Suprapubic skin (tissue), 4 donors: ENCODE results near the gene NAGA. TPM values are rescaled to one million over a fixed set of nuclear protein-coding genes. Genes with fewer than 3 reads are reported as not detected.

Source experiments
- DNase-seq, 2 donors: peaks; one replicate each; pipeline ENCODE4 v3.0.0-alpha.2; 2019; ENCODE audit warnings: low spot score in 2 of 2
- H3K27ac ChIP-seq: fragments of 200-600 bp; sonication (generic); one replicate; pipeline ENCODE4 v1.5.1; 2019
- H3K27me3 ChIP-seq: fragments of 200-600 bp; sonication (generic); one replicate; pipeline ENCODE4 v1.5.1; 2019
- H3K36me3 ChIP-seq: fragments of 200-600 bp; sonication (generic); one replicate; pipeline ENCODE4 v1.5.1; 2019
- H3K4me1 ChIP-seq: fragments of 200-600 bp; sonication (generic); one replicate; pipeline ENCODE4 v1.5.1; 2019
- H3K4me3 ChIP-seq: fragments of 200-600 bp; sonication (generic); one replicate; pipeline ENCODE4 v1.5.1; 2019; ENCODE audit warnings: mild to moderate bottlenecking
- H3K9me3 ChIP-seq: fragments of 200-600 bp; sonication (generic); one replicate; pipeline ENCODE4 v1.5.1; 2019
- EP300 ChIP-seq: sonication (generic); formaldehyde crosslinking; IDR thresholded peaks from one replicate; pipeline ENCODE4 v1.6.1; 2017; ENCODE audit warnings: antibody characterized with exemption
- POLR2A ChIP-seq, 2 donors: fragments of 450-650 bp; IDR thresholded peaks; one replicate each; pipeline ENCODE4 v1.6.1; 2017; ENCODE audit warnings: antibody characterized with exemption in 2 of 2, mild to moderate bottlenecking in 2 of 2, moderate library complexity in 2 of 2
- POLR2AphosphoS5 ChIP-seq, 3 donors: sonication (generic); formaldehyde crosslinking; IDR thresholded peaks; one replicate each; pipeline ENCODE4 v1.6.1; 2017; ENCODE audit warnings: antibody characterized with exemption in 3 of 3
- WGBS: methylation state at CpG from one replicate; pipeline ENCODE4 v1.1.5; 2018; 5-methylcytosine and 5-hydroxymethylcytosine counted together
- total RNA-seq, 4 donors: library from RNA; depleted of rRNA; stranded (reverse); fragments of >200 nt; gene quantifications; one replicate each; pipeline ENCODE4 v1.1.0, GENCODE V29; 2016
- TF ChIP-seq, protein P1 (sequence below), 2 donors: fragments of 200-600 bp in 1 of 2; fragments of 450-650 bp in 1 of 2; sonication (generic) in 1 of 2; IDR thresholded peaks; one replicate each; pipeline ENCODE4 v1.5.1; 2016 to 2019; ENCODE audit warnings: antibody characterized with exemption in 2 of 2, mild to moderate bottlenecking in 1 of 2, moderate library complexity in 1 of 2

NAGA gene
- total RNA-seq, 4 donors from 2014 or later: 20.9 to 25.9 (median 22.2) TPM

DNA sequence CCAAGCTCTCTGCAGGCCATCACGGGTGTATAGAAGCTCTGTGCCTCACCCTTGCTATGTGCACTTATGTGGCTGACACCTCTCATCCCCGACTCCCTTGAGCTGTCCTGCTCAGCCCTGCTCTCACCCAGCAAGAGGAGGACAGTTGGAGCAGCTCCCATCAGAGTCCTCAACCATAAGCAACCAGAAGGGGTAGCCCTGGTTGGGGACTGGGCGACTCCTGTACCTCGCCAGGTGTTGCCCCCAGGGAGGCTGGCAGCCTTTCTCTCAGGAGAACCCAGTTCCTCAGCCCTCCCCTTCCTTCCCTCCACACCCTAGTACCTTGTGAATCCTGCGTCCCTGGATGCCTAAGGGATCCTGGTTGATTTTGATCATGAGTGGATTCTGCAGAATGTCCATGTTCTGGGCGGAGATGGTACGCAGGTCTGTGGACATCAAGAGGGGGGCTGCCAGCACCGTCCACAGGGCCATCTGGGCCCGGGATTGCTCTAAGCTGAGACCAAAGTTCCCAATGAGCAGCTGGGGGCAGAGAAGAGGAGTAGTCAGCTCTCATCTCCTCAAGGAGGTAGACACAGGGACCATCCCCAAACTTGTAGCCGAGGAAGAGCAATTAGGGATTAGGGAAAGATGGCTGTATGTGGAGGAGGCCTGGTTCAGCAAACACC lies 8.0 kb downstream of the NAGA start:
- peaks cover 77% of the 10 kb centered on the region for H3K36me3 ChIP-seq
- H3K27ac ChIP-seq: no peak overlapping the region
- 92% methylated on average over 8 of the region's 10 CpGs for WGBS
- no peak overlapping the region for H3K4me3 ChIP-seq
- no peaks in the 10 kb centered on the region for H3K9me3 ChIP-seq
- DNase-seq: no peak
- TF ChIP-seq, protein P1, sequence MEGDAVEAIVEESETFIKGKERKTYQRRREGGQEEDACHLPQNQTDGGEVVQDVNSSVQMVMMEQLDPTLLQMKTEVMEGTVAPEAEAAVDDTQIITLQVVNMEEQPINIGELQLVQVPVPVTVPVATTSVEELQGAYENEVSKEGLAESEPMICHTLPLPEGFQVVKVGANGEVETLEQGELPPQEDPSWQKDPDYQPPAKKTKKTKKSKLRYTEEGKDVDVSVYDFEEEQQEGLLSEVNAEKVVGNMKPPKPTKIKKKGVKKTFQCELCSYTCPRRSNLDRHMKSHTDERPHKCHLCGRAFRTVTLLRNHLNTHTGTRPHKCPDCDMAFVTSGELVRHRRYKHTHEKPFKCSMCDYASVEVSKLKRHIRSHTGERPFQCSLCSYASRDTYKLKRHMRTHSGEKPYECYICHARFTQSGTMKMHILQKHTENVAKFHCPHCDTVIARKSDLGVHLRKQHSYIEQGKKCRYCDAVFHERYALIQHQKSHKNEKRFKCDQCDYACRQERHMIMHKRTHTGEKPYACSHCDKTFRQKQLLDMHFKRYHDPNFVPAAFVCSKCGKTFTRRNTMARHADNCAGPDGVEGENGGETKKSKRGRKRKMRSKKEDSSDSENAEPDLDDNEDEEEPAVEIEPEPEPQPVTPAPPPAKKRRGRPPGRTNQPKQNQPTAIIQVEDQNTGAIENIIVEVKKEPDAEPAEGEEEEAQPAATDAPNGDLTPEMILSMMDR (IDR thresholded peaks at IDR 0.05): no peak
- no peak for TF ChIP-seq EP300
- TF ChIP-seq POLR2AphosphoS5 (IDR thresholded peaks at IDR 0.05): no peak
- TF ChIP-seq POLR2A (IDR thresholded peaks at IDR 0.05): no peak
- H3K27me3 ChIP-seq: no peaks in the 10 kb centered on the region
- no peaks in the 10 kb centered on the region for H3K4me1 ChIP-seq

GRCh38 chr22:42061041-42061440 lies 9.6 kb downstream of the NAGA start:
- TF ChIP-seq POLR2AphosphoS5 (IDR thresholded peaks at IDR 0.05): no peak
- TF ChIP-seq, protein P1 (IDR thresholded peaks at IDR 0.05): no peak
- no peak for TF ChIP-seq POLR2A (IDR thresholded peaks at IDR 0.05)
- TF ChIP-seq EP300: no peak
- 97% methylated on average over 7 of the region's 7 CpGs for WGBS
- Histone ChIP-seq H3K4me3 (no peak overlapping the region), H3K36me3 (peaks cover 61% of the 10 kb centered on the region), H3K9me3 (peaks cover 6% of the 10 kb centered on the region), H3K27me3 (no peaks in the 10 kb centered on the region), H3K4me1 (no peaks in the 10 kb centered on the region), H3K27ac (no peak overlapping the region)
- DNase-seq: no peak

DNA sequence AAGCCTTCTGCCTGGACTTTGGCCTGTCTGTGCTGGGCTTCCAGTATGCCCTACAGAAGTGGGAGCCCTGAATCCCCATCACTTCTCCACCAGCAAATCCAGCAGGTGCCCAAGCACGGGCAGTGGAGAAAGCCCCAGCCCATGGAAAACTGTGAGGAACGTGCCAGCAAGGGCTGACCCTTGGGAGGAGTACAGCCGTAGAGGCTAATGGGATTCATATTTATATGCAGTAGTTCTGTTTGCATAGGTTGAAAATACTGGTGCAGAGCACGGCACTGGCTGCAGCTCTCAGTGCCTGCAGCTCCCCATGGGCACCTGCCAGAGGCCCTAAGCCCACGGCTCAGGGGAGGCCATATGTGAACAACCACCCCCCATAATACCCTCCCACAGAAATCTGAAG lies 10.1 kb downstream of the NAGA start:
- no peaks in the 10 kb centered on the region for H3K27me3 ChIP-seq
- no peak for DNase-seq
- TF ChIP-seq, protein P1 (IDR thresholded peaks at IDR 0.05): no peak
- TF ChIP-seq EP300 (no peak), POLR2A (IDR thresholded peaks at IDR 0.05) (no peak), POLR2AphosphoS5 (IDR thresholded peaks at IDR 0.05) (no peak)
- no peak overlapping the region for H3K4me3 ChIP-seq
- no peak overlapping the region for H3K27ac ChIP-seq
- no peaks in the 10 kb centered on the region for H3K4me1 ChIP-seq
- WGBS: 100% methylated on average over 5 of the region's 5 CpGs
- peaks cover 56% of the 10 kb centered on the region for H3K36me3 ChIP-seq
- H3K9me3 ChIP-seq: peaks cover 6% of the 10 kb centered on the region

GRCh38 chr22:42056757-42057511 lies 13.7 kb downstream of the NAGA start:
- Histone ChIP-seq H3K4me1 (no peaks in the 10 kb centered on the region), H3K27me3 (no peaks in the 10 kb centered on the region), H3K9me3 (peaks cover 6% of the 10 kb centered on the region), H3K4me3 (no peak overlapping the region), H3K36me3 (peaks cover 30% of the 10 kb centered on the region), H3K27ac (no peak overlapping the region)
- 97% methylated on average over 1 of the region's 1 CpG for whole genome bisulfite sequencing
- DNase-seq: no peak
- TF ChIP-seq EP300 (no peak), POLR2A (IDR thresholded peaks at IDR 0.05) (no peak), POLR2AphosphoS5 (IDR thresholded peaks at IDR 0.05) (no peak)
- TF ChIP-seq, protein P1 (IDR thresholded peaks at IDR 0.05): no peak

- WGBS: 80% methylated on average over 3 of the region's 3 CpGs
These were observed 17.8 kb downstream of the NAGA start for GRCh38 chr22:42052765-42053164.

More at GRCh38 chr22:42052765-42053164, 17.8 kb downstream of the NAGA start:
- H3K4me3 ChIP-seq: no peak overlapping the region
- TF ChIP-seq POLR2AphosphoS5 (IDR thresholded peaks at IDR 0.05) (no peak), POLR2A (IDR thresholded peaks at IDR 0.05) (no peak), EP300 (no peak)
- TF ChIP-seq, protein P1 (IDR thresholded peaks at IDR 0.05): no peak
- DNase-seq: no peak
- peaks cover 6% of the 10 kb centered on the region for H3K9me3 ChIP-seq
- no peaks in the 10 kb centered on the region for H3K4me1 ChIP-seq
- no peaks in the 10 kb centered on the region for H3K27me3 ChIP-seq
- no peak overlapping the region for H3K27ac ChIP-seq
- H3K36me3 ChIP-seq: no peaks in the 10 kb centered on the region
